ENCODE measurements around the gene FHIT. TPM values are rescaled to one million over a fixed set of nuclear protein-coding genes. Genes with fewer than 3 reads are reported as not detected.

Gene FHIT
- total RNA-seq, 1 experiment from 2014 or later: not detected

- no peak for DNase-seq (ENCODE audit: low read depth)
Measured at GRCh38 chr3:60185161-60185560, 1066.1 kb downstream of the FHIT start.

- no peak for DNase-seq (ENCODE audit: low read depth)
Measured at GRCh38 chr3:60182697-60183096, 1068.6 kb downstream of the FHIT start.

GRCh38 chr3:60178931-60179653 is 1072.2 kb downstream of the FHIT start:
- no peak for DNase-seq (ENCODE audit: low read depth)

GRCh38 chr3:60177726-60178125 is 1073.5 kb downstream of the FHIT start:
- DNase-seq (ENCODE audit: low read depth): no peak

GRCh38 chr3:60176614-60177013 is 1074.6 kb downstream of the FHIT start:
- DNase-seq (ENCODE audit: low read depth): no peak

- DNase-seq (ENCODE audit: low read depth): no peak
Measured at GRCh38 chr3:60175680-60176079, 1075.6 kb downstream of the FHIT start.

- DNase-seq (ENCODE audit: low read depth): no peak
Measured at GRCh38 chr3:60169755-60170154, 1081.5 kb downstream of the FHIT start.

GRCh38 chr3:60167186-60167585 is 1084.1 kb downstream of the FHIT start:
- DNase-seq (ENCODE audit: low read depth): no peak

- no peak for DNase-seq (ENCODE audit: low read depth)
Measured at GRCh38 chr3:60160822-60161748, 1090.2 kb downstream of the FHIT start.

- peak; percentile 1 for DNase-seq (ENCODE audit: low read depth)
Measured at GRCh38 chr3:60160111-60160821, 1091.0 kb downstream of the FHIT start.

- DNase-seq (ENCODE audit: low read depth): no peak
Measured at GRCh38 chr3:60158035-60158434, 1093.2 kb downstream of the FHIT start.

GRCh38 chr3:60154011-60154410 is 1097.2 kb downstream of the FHIT start:
- no peak for DNase-seq (ENCODE audit: low read depth)

GRCh38 chr3:60153221-60153999 is 1097.8 kb downstream of the FHIT start:
- no peak for DNase-seq (ENCODE audit: low read depth)

- no peak for DNase-seq (ENCODE audit: low read depth)
Measured at GRCh38 chr3:60149501-60149900, 1101.8 kb downstream of the FHIT start.

- DNase-seq (ENCODE audit: low read depth): no peak
Measured at GRCh38 chr3:60147249-60147950, 1103.9 kb downstream of the FHIT start.

GRCh38 chr3:60146121-60146520 is 1105.1 kb downstream of the FHIT start:
- peak; percentile 11 for DNase-seq (ENCODE audit: low read depth)

GRCh38 chr3:60144071-60144470 is 1107.2 kb downstream of the FHIT start:
- no peak for DNase-seq (ENCODE audit: low read depth)

GRCh38 chr3:60142009-60142408 is 1109.2 kb downstream of the FHIT start:
- no peak for DNase-seq (ENCODE audit: low read depth)

- no peak for DNase-seq (ENCODE audit: low read depth)
Measured at GRCh38 chr3:60140160-60140559, 1111.1 kb downstream of the FHIT start.

GRCh38 chr3:60136601-60137000 is 1114.7 kb downstream of the FHIT start:
- DNase-seq (ENCODE audit: low read depth): no peak
